GM19193 (cell line): ENCODE results near the gene TMC7.

ENCODE experiments used
- POLR2A ChIP-seq: IDR thresholded peaks from 4 replicates; pipeline ENCODE4 v1.6.1; 2011; ENCODE audit not compliant: insufficient read depth, insufficient read length; ENCODE audit errors: extremely low read depth

Gene TMC7

GRCh38 chr16:19094542-19095365, 111.0 kb downstream of the TMC7 start:
- no peak for TF ChIP-seq POLR2A

- TF ChIP-seq POLR2A, result no peak
Measured at GRCh38 chr16:19095654-19096053, 111.9 kb downstream of the TMC7 start.

GRCh38 chr16:19098173-19098572, 114.4 kb downstream of the TMC7 start:
- no peak for TF ChIP-seq POLR2A

- TF ChIP-seq POLR2A, result no peak
Measured at GRCh38 chr16:19102187-19102872, 118.6 kb downstream of the TMC7 start.

GRCh38 chr16:19104607-19105006, 120.9 kb downstream of the TMC7 start:
- no peak for TF ChIP-seq POLR2A

GRCh38 chr16:19105131-19105530, 121.4 kb downstream of the TMC7 start:
- no peak for TF ChIP-seq POLR2A

GRCh38 chr16:19105891-19106624, 122.3 kb downstream of the TMC7 start:
- TF ChIP-seq POLR2A, result no peak

- no peak for TF ChIP-seq POLR2A
Measured at GRCh38 chr16:19106625-19107020, 122.9 kb downstream of the TMC7 start.

GRCh38 chr16:19108409-19109287, 124.9 kb downstream of the TMC7 start:
- no peak for TF ChIP-seq POLR2A

- TF ChIP-seq POLR2A, result no peak
Measured at GRCh38 chr16:19109288-19109664, 125.5 kb downstream of the TMC7 start.

GRCh38 chr16:19110537-19111360, 127.0 kb downstream of the TMC7 start:
- no peak for TF ChIP-seq POLR2A

- TF ChIP-seq POLR2A, result no peak
Measured at GRCh38 chr16:19112099-19112407, 128.3 kb downstream of the TMC7 start.
